OCI-LY7 (cell line): ENCODE measurements around the gene QSER1. TPM values are rescaled to one million over a fixed set of nuclear protein-coding genes. Genes with fewer than 3 reads are reported as not detected.

Experiments
- BruUV-seq: library from RNA; stranded (reverse); fragments of 400-500 nt; replicated peaks from 2 replicates; lab custom pipeline; 2021; lab: Mats Ljungman, UMichigan
- CTCF ChIA-PET: fragments of 300-600 bp; sonication (Branson Sonifier 250); formaldehyde crosslinking; loops from one replicate; lab custom pipeline; 2022; ENCODE audit warnings: antibody characterized with exemption; ENCODE audit not compliant: unreplicated experiment; lab: Charles Lee
- POLR2A ChIA-PET: fragments of 300-600 bp; sonication (Branson Sonifier 250); formaldehyde crosslinking; loops from one replicate; lab custom pipeline; 2022; ENCODE audit warnings: antibody characterized with exemption; lab: Charles Lee
- DNase-seq: peaks from one replicate; pipeline ENCODE4 v3.0.0-alpha.2; 2015; ENCODE audit warnings: low spot score
- H2AFZ ChIP-seq: fragments of 200-600 bp; sonication (generic), shearing (Covaris generic); 2 replicates; pipeline ENCODE4 v1.6.1; 2014; ENCODE audit warnings: mild to moderate bottlenecking, antibody characterized with exemption, low read length, moderate library complexity
- H3K27ac ChIP-seq: fragments of 200-600 bp; sonication (generic); 2 replicates; pipeline ENCODE4 v1.5.1; 2014; ENCODE audit warnings: mixed run types, low read depth, mild to moderate bottlenecking, moderate library complexity, low read length, inconsistent platforms; ENCODE audit not compliant: poor library complexity, severe bottlenecking
- H3K36me3 ChIP-seq: fragments of 200-600 bp; sonication (generic); 2 replicates; pipeline ENCODE4 v1.6.1; 2014; ENCODE audit warnings: mild to moderate bottlenecking, antibody characterized with exemption, low read length, moderate library complexity, mixed read lengths; ENCODE audit not compliant: insufficient read depth
- H3K4me1 ChIP-seq: fragments of 200-600 bp; sonication (generic); 2 replicates; pipeline ENCODE4 v1.5.1; 2014; ENCODE audit warnings: mild to moderate bottlenecking, low read length; ENCODE audit not compliant: insufficient read depth, poor library complexity, severe bottlenecking
- H3K4me2 ChIP-seq: fragments of 200-600 bp; sonication (generic); 2 replicates; pipeline ENCODE4 v1.6.1; 2014; ENCODE audit warnings: mild to moderate bottlenecking, low read length
- H3K4me3 ChIP-seq: fragments of 200-600 bp; sonication (generic); 2 replicates; pipeline ENCODE4 v1.5.1; 2014; ENCODE audit warnings: mild to moderate bottlenecking, low read depth, low read length; ENCODE audit not compliant: poor library complexity, severe bottlenecking
- H3K79me2 ChIP-seq: fragments of 200-600 bp; sonication (generic); 2 replicates; pipeline ENCODE4 v1.6.1; 2016; ENCODE audit warnings: low read depth, mild to moderate bottlenecking, low read length, moderate library complexity, mixed read lengths; ENCODE audit not compliant: insufficient read depth
- H3K9me2 ChIP-seq: fragments of 200-600 bp; sonication (generic); 2 replicates; pipeline ENCODE4 v1.6.1; 2016; ENCODE audit warnings: mild to moderate bottlenecking, low read length, mixed read lengths; ENCODE audit not compliant: insufficient read depth
- H3K9me3 ChIP-seq: fragments of 200-600 bp; sonication (generic); 2 replicates; pipeline ENCODE4 v1.6.1; 2014; ENCODE audit warnings: mild to moderate bottlenecking, mixed run types, low read length, mixed read lengths
- H4K20me1 ChIP-seq: fragments of 200-600 bp; sonication (generic); 2 replicates; pipeline ENCODE4 v1.6.1; 2014; ENCODE audit warnings: mild to moderate bottlenecking, antibody characterized with exemption, low read length, moderate library complexity, mixed read lengths; ENCODE audit not compliant: insufficient read depth
- EZH2phosphoT487 ChIP-seq: fragments of 200-600 bp; sonication (generic); IDR thresholded peaks from 2 replicates; pipeline ENCODE4 v1.6.1; 2018; ENCODE audit warnings: low read depth, borderline replicate concordance, mild to moderate bottlenecking, mixed run types, antibody characterized with exemption, low read length, moderate library complexity, mixed read lengths
- intact Hi-C: fragments of 100-400 bp; cut with micrococcal nuclease; formaldehyde crosslinking; loops from one replicate; pipeline ENCODE4 v1.10.0; 2022; ENCODE audit not compliant: unreplicated experiment
- total RNA-seq, 2 experiments: library from RNA; depleted of rRNA in 1 of 2; stranded (reverse); fragments of >200 nt in 1 of 2; shearing (Covaris generic) in 1 of 2; gene quantifications; 2 replicates each; pipeline ENCODE4 v1.2.3, GENCODE V29; 2014 to 2022
- TF ChIP-seq, protein P1 (sequence below): fragments of 200-600 bp; sonication (generic); conservative IDR thresholded peaks from 2 replicates; pipeline ENCODE4 v1.5.1; 2014; ENCODE audit warnings: mild to moderate bottlenecking, antibody characterized with exemption, low read length, moderate library complexity, mixed read lengths

The QSER1 gene
- total RNA-seq, 2 experiments from 2014 or later = 30.6 to 46.3 TPM

DNA sequence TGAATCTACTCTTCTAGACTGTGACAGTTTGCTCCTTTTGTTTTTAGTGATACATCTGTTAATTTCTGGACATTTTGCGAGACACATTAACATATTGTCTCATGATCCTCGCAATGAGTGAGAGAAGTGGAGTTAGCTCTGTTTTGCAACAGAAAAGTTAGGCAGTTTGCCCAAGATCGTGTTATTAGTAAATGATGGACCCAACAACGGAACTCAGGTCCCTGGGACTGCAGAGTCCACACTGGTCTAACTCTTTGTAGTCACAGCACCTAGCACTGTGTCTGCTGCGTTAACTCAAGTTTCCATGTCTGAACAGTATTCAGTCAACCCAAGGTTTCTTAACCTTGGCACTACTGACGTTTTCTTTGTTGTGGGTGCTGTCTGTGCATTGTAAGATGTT is 126.2 kb downstream of the QSER1 start:
- POLR2A ChIA-PET = no interaction called here
- intact Hi-C loops = no loop called here
- H3K4me2 ChIP-seq = no peak overlapping the region

DNA sequence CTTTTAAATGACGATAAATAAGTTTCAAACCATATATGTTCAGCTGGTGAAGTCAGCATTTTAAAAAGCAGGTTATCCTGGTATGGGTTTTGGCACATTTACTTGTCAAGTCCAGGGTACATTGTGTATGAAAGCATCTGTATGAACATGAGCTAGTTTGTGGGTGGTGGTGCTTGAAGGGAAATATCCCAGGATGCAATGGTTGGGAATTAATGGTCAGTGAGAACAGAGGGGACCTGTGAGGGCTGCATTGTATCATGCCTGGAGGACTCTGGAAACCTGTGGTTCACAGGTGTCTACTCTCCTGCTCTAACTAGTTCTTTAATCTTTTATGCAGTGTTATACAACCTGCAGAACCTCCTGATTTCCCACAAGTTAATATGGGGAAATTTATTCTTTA is 128.9 kb downstream of the QSER1 start:
- Histone ChIP-seq H3K36me3 (no peaks in the 10 kb centered on the region), H3K9me3 (no peaks in the 10 kb centered on the region), H3K9me2 (no peaks in the 10 kb centered on the region), H3K4me1 (no peaks in the 10 kb centered on the region), H3K27ac (no peak overlapping the region), H2AFZ (no peak overlapping the region), H3K4me2 (no peak overlapping the region), H4K20me1 (no peaks in the 10 kb centered on the region), H3K79me2 (no peaks in the 10 kb centered on the region), H3K4me3 (no peak overlapping the region)
- POLR2A ChIA-PET = interaction anchor here (0.6 to 4.1 kb wide), 6 partner anchors 12 to 1509 kb away, joined by 3 to 19 read pairs (median 4); partner anchors contain the start of gene TCP11L1
- TF ChIP-seq, protein P1, sequence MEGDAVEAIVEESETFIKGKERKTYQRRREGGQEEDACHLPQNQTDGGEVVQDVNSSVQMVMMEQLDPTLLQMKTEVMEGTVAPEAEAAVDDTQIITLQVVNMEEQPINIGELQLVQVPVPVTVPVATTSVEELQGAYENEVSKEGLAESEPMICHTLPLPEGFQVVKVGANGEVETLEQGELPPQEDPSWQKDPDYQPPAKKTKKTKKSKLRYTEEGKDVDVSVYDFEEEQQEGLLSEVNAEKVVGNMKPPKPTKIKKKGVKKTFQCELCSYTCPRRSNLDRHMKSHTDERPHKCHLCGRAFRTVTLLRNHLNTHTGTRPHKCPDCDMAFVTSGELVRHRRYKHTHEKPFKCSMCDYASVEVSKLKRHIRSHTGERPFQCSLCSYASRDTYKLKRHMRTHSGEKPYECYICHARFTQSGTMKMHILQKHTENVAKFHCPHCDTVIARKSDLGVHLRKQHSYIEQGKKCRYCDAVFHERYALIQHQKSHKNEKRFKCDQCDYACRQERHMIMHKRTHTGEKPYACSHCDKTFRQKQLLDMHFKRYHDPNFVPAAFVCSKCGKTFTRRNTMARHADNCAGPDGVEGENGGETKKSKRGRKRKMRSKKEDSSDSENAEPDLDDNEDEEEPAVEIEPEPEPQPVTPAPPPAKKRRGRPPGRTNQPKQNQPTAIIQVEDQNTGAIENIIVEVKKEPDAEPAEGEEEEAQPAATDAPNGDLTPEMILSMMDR = no peak
- TF ChIP-seq EZH2phosphoT487 = no peak
- BruUV-seq = no TSS peak
- CTCF ChIA-PET = no interaction called here
- intact Hi-C loops = no loop called here
- DNase-seq = no peak

More for the DNA sequence above, 126.2 kb downstream of the QSER1 start:
- H3K9me3 ChIP-seq = no peaks in the 10 kb centered on the region
- no peak overlapping the region for H3K27ac ChIP-seq
- no peaks in the 10 kb centered on the region for H3K9me2 ChIP-seq
- no peaks in the 10 kb centered on the region for H3K79me2 ChIP-seq
- no peak overlapping the region for H3K4me3 ChIP-seq
- H4K20me1 ChIP-seq = no peaks in the 10 kb centered on the region
- TF ChIP-seq, protein P1 = no peak
- TF ChIP-seq EZH2phosphoT487 = no peak
- H2AFZ ChIP-seq = no peak overlapping the region
- H3K4me1 ChIP-seq = no peaks in the 10 kb centered on the region
- no peaks in the 10 kb centered on the region for H3K36me3 ChIP-seq
- no peak for DNase-seq
- no TSS peak for BruUV-seq
- CTCF ChIA-PET = no interaction called here

DNA sequence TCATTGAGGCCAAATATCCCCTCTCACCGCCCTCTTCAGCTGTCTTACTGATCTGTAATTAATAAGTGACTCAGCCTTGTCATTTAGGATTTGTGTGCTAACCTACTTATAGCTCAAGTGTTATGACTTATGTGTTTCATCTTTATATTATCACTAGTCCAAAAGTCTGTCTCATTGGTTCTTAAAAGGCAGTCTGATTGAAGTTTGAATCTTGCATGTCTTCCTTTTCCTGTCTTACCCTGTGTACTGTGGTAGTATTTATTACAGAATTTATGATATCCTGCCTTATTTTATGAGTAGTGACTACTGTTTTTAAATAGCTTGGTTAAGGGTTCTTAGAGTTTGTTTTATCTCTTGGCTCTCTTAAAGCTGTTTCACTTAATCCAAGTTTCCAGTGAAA is 129.3 kb downstream of the QSER1 start:
- no peak for DNase-seq
- no peaks in the 10 kb centered on the region for H3K9me2 ChIP-seq
- no peak overlapping the region for H3K4me3 ChIP-seq
- no peak overlapping the region for H3K27ac ChIP-seq
- H3K79me2 ChIP-seq = no peaks in the 10 kb centered on the region
- H2AFZ ChIP-seq = no peak overlapping the region
- ChIA-PET CTCF (no interaction called here), POLR2A (interaction anchor here (0.7 to 4.1 kb wide), 6 partner anchors 10 to 1509 kb away, joined by 3 to 19 read pairs (median 4); partner anchors contain the start of gene TCP11L1)
- intact Hi-C loops = no loop called here
- H3K4me2 ChIP-seq = no peak overlapping the region
- no TSS peak for BruUV-seq
- no peaks in the 10 kb centered on the region for H4K20me1 ChIP-seq
- no peaks in the 10 kb centered on the region for H3K4me1 ChIP-seq
- no peaks in the 10 kb centered on the region for H3K36me3 ChIP-seq
- no peaks in the 10 kb centered on the region for H3K9me3 ChIP-seq
- TF ChIP-seq, protein P1 = no peak
- TF ChIP-seq EZH2phosphoT487 = no peak
